GM12872 (cell line): ENCODE data around the gene ALDH1A1.

Experiments
- TF ChIP-seq, protein P1 (sequence below): IDR thresholded peaks from 3 replicates; pipeline ENCODE4 v1.5.1; 2011; ENCODE audit warnings: low read depth, mild to moderate bottlenecking, low read length, moderate library complexity; ENCODE audit not compliant: insufficient read depth

Gene ALDH1A1

DNA sequence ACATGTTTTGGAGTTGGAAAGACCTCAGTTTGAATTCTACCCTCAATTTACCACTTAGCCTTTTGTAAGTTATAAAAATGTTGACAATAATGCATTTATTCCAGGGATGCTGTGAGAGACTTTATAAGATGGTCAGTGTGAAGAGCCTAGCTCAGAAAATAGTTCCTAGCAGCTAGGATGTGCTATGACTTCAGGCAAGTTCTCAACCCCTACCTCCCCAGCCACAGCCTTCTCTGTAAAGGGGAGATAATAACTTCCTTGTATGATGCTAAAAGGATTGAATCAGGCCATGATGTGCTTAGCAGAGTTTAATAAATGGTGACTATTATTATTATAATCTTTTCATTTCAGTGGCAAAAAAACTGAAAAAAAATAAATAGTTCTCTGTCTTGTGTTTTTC, 77.6 kb downstream of the ALDH1A1 start:
- TF ChIP-seq, protein P1, sequence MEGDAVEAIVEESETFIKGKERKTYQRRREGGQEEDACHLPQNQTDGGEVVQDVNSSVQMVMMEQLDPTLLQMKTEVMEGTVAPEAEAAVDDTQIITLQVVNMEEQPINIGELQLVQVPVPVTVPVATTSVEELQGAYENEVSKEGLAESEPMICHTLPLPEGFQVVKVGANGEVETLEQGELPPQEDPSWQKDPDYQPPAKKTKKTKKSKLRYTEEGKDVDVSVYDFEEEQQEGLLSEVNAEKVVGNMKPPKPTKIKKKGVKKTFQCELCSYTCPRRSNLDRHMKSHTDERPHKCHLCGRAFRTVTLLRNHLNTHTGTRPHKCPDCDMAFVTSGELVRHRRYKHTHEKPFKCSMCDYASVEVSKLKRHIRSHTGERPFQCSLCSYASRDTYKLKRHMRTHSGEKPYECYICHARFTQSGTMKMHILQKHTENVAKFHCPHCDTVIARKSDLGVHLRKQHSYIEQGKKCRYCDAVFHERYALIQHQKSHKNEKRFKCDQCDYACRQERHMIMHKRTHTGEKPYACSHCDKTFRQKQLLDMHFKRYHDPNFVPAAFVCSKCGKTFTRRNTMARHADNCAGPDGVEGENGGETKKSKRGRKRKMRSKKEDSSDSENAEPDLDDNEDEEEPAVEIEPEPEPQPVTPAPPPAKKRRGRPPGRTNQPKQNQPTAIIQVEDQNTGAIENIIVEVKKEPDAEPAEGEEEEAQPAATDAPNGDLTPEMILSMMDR: no peak

DNA sequence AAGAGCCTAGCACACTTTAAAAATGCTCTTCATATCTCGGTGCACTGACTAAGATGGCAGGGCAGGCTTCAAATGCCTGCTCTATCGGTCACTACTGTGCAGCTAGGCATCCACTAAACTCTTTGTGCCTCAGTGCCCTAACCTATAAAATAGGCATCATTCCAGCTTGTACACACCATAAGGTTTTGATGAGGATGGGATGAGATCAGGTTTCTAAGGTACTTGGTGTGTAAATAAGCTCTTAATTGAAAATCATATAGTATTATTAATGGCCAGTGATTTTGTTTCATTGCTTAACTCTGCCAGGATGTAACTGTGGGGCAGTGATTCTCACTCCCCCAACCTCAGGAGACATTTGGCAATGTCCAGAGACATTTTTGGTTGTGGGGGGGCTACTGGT, 78.5 kb downstream of the ALDH1A1 start:
- TF ChIP-seq, protein P1: no peak

DNA sequence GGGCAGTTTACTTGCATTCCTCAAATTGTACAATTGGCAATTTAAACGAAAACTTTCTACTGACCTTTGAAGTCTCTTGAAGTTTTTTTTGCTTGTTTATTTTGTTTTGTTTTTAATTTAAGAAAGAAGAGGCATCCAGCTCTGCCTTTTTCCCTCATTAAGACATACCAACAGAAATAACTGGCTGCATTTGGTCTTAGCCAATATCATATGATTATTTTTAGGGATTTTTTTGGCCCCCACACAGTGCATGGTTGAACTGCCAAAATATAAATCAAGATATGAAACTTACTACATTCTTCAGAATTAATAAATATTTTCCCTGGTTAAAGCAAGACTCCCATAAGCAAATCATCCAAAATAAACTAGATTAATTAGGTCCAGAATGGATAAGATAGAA, 79.4 kb downstream of the ALDH1A1 start:
- TF ChIP-seq, protein P1: no peak

DNA sequence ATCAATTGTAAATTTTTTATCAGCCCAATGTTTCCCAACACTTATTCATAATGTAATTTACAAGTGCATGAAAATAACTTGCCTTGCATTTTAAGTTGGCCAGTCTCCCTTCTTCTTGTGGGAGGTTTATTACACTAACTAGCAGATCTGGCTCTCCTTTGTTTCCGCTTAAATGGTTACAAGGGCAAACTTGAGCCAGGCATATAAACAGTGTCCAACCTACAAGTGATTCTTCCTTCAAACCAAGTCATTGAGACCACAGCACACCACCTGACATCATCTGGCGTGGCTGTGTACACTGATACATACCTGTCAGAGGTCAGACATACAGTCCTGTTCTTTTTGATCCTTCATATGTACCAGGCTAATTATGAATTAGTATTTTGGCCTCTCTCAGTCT, 80.1 kb downstream of the ALDH1A1 start:
- TF ChIP-seq, protein P1: no peak

DNA sequence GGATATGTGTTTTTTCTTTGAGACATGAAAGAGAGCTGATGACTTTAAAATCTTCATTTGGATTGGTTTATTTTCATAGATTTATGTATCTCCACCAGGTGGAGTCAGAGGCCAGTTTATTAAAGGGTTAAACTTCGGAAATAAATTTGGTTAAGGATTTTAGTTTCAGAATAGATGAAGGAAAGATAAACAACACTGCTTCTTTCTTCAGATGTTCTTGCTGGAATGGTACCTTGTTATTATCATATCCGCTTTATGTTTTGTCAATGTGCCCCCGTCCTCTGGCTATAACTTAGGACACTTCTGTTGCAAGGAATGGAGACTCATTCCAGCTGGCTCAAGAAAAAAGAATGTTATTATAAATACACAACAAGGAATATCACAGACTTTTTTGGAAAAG, 81.2 kb downstream of the ALDH1A1 start:
- TF ChIP-seq, protein P1: no peak

DNA sequence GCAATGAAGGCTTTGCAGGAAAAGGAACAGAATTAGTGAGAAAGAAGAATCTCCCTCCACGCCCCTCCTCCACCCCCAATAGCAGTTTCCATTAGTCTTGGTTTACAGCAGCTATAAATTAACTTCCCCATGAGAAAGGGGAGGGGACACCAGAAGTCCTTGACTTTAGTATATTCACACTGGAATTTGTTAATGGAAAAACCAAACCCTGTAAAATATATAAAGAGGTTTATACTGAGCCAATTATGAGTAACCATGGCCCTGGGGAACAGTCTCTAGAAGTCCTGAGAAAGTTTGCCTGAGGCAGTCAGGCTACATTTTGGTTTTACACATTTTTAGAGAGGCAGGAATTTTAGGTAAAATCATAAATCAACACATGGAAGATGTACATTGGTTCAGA, 88.5 kb downstream of the ALDH1A1 start:
- TF ChIP-seq, protein P1: no peak

DNA sequence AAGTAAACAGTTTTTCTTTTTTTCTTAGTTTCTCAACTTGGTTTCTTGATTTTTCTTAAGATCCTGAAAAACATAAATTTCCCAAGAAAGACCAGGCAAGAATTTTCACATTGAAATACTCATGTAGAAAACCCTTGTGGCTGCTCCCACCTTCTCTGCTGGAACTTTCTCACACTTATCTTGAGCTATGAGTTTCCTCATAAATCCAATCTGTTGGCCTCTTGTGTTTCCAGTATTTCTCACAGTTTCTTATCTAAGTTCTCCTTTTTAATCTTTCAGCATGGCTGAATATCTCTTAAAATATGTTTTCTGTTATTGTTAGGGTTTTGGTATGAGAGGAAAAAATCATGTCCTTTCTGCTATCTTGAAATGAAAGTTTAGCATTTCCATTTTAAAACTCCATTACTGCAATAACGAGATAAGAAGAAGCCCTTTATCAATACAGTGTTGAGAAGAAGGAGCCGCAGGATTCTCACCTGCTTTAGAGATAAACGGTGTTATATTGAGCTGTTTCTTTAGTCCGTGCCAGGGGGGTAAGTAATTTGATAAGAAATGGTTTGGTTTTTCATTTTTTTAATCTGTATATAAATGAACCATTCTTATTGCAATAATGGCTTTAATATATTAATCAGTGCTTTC, 89.3 kb downstream of the ALDH1A1 start:
- TF ChIP-seq, protein P1: no peak
